Stimulated activated CD8-positive, alpha-beta memory T cell treated with anti-CD3 and anti-CD28 coated beads, Interleukin-2, amount 100 ng/mL, for 1 hour (primary cell): ENCODE data around the gene GRAMD4.

ENCODE experiments used
- DNase-seq, 2 donors: peaks; one replicate each; pipeline ENCODE4 v3.0.0-alpha.2; 2020; ENCODE audit warnings: low read depth in 2 of 2

The GRAMD4 gene

GRCh38 chr22:46655861-46656608 lies 35.8 kb downstream of the GRAMD4 start:
- DNase-seq, result no peak

GRCh38 chr22:46656856-46657654 lies 36.9 kb downstream of the GRAMD4 start:
- DNase-seq, result no peak

- DNase-seq, result no peak
Measured at GRCh38 chr22:46657655-46657953, 37.4 kb downstream of the GRAMD4 start.

GRCh38 chr22:46657996-46658947 lies 38.1 kb downstream of the GRAMD4 start:
- no peak for DNase-seq

DNA sequence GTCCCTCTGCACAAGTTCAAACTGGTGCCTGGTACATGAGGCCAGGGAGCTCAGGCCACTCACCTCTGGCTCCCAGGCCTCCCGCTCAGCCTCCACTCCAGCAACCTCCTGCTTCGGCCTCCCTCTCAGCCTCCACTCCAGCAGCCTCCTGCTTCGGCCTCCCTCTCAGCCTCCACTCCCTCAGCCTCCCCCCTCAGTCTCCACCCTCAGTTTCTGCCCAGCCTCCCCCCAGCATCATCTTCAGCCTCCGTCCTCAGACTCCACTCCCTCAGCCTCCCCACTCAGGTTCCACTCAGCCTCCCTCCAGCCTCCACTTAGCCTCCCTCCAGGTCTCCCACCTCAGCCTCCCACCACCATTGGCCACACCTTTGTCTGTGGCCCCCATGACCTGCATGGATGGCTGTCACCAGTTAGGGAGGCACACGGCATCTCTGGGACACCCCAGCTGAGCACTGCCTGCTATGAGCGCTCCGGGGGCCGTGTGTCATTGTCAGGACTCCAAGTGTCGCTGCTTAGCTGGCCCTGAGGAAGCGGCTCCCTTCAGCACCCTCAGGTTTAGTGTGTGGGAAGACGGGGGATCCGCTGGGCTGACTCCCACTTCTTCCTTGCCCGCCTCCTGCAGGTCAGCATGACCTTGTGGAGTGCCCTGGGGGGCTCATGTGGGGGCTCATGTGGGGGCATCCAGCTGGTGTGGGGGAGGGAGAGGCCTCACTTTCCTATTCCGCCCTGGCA lies 39.0 kb downstream of the GRAMD4 start:
- DNase-seq, result no peak

- no peak for DNase-seq
Measured at GRCh38 chr22:46659791-46660186, 39.6 kb downstream of the GRAMD4 start.

GRCh38 chr22:46660604-46661201 lies 40.5 kb downstream of the GRAMD4 start:
- no peak for DNase-seq

GRCh38 chr22:46661221-46661851 lies 41.1 kb downstream of the GRAMD4 start:
- DNase-seq, result no peak

- DNase-seq, result no peak
Measured at GRCh38 chr22:46662226-46662625, 42.0 kb downstream of the GRAMD4 start.

GRCh38 chr22:46663001-46663400 lies 42.8 kb downstream of the GRAMD4 start:
- no peak for DNase-seq

- DNase-seq, result no peak
Measured at GRCh38 chr22:46663436-46664100, 43.4 kb downstream of the GRAMD4 start.

DNA sequence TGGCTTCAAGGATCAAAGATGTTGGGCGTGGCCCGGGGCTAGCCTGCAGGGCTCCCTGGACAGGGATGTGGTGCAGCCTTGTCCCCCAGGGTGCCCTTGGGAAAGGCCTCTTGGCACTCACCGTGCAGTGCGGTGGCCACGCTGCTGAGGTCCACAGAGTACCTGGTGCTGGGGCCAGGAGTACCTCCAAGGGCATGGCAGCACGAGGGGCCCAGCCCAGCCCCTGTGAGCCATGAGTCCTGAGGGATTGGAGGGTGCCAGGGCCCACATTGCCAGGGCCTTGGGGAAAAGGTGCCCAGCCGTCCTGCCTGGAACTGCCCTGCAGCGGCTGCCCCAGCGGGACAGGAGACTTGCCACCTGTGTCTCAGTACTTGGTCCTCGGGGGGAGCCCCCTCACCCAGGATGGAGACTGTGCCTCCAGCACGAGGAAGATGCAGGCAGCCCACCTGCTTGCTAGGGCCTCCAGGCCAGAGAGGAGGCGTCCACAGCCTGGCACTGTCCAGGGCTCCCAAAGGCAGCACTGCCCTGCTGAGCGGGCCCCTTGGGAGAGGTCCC lies 44.2 kb downstream of the GRAMD4 start:
- no peak for DNase-seq

DNA sequence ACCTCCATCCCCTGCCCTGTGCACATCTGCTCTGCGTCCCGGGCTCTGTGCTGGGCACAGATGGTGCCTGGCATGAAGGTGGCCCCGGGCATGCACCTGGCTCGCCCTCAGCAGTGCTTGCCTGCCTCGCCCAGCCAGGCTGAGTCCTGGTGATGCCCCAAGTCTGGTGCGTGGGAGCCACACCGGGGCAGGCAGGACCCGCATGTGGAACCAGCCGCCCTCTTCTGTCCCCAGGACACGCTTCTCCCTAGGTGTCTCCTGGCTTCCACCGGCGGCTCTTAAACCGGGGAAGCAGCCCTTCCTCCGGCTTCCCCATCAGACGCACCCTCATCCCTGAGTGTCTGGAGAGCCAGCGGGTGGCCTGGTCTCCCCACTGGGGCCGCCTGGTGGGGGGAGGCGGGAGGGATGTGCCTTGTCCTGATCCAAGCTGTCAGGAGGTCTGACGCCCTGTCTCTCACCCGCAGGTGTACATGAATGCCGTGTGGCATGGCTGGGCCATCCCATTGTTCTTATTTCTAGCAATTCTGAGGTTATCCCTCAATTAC lies 45.0 kb downstream of the GRAMD4 start:
- DNase-seq, result no peak

DNA sequence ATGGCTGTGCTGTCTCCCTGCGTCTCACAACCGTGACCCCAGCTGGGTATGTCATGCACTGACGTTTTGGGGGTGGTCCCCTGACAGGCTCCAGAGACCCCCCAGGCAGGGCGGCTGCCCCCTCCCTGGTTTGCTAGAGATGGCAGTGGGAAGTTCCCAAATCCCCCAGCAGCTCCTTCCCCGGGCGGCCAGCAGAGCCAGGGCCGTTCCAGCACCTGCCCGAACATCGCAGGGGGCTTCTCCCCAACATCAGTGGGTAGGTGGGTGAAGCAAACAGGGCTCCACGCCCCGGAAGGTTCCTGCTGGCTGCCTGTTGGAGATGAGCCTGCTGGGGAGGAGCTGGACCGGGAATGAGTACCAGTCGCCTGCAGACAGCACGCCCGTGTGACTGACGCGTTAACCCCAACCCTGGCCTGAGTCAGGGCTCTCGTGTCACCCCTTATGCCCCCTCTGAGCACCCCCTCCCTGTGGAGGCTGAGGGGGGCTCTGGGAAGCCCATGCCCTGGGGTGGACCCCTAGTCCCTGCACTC lies 45.6 kb downstream of the GRAMD4 start:
- no peak for DNase-seq

GRCh38 chr22:46666577-46667244 lies 46.5 kb downstream of the GRAMD4 start:
- no peak for DNase-seq

- no peak for DNase-seq
Measured at GRCh38 chr22:46667245-46667623, 47.0 kb downstream of the GRAMD4 start.

DNA sequence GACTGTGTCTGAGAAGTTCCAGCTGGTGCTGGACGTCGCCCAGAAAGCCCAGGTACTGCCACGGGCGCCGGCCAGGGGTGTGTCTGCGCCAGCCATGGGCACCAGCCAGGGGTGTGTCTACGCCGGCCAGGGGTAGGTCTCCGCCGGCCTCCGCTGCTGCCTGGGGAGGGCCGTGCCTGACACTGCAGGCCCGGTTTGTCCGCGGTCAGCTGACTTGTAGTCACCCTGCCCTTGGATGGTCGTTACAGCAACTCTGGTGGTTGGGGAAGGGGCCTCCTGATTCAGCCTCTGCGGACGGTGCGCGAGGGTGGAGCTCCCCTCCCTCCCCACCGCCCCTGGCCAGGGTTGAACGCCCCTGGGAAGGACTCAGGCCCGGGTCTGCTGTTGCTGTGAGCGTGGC lies 47.9 kb downstream of the GRAMD4 start:
- DNase-seq, result no peak

GRCh38 chr22:46669201-46669600 lies 49.0 kb downstream of the GRAMD4 start:
- DNase-seq, result no peak
